Type B pancreatic cell (in vitro differentiated cells): ENCODE measurements around the gene SDCCAG8. TPM values are rescaled to one million over a fixed set of nuclear protein-coding genes. Genes with fewer than 3 reads are reported as not detected.

Experiments
- DNase-seq: peaks from one replicate; pipeline ENCODE4 v3.0.0; 2021; ENCODE audit warnings: mixed read lengths; ENCODE audit not compliant: unreplicated experiment; ENCODE audit errors: extremely low spot score
- H3K27ac Mint-ChIP-seq: 2 replicates; pipeline ENCODE4 v1.8.0; 2021; ENCODE audit warnings: mild to moderate bottlenecking, mixed read lengths
- H3K27me3 Mint-ChIP-seq: 2 replicates; pipeline ENCODE4 v1.8.0; 2021; ENCODE audit warnings: mixed read lengths
- H3K36me3 Mint-ChIP-seq: 2 replicates; pipeline ENCODE4 v1.8.0; 2021; ENCODE audit warnings: mixed read lengths
- H3K4me1 Mint-ChIP-seq: one replicate; pipeline ENCODE4 v1.8.0; 2021; ENCODE audit warnings: mixed read lengths; ENCODE audit not compliant: unreplicated experiment
- H3K4me3 Mint-ChIP-seq: 2 replicates; pipeline ENCODE4 v1.8.0; 2021; ENCODE audit warnings: mild to moderate bottlenecking, mixed read lengths
- H3K9me3 Mint-ChIP-seq: 2 replicates; pipeline ENCODE4 v1.8.0; 2021; ENCODE audit warnings: mixed read lengths
- total RNA-seq: library from RNA; stranded (reverse); gene quantifications from 2 replicates; pipeline ENCODE4 v1.2.1, GENCODE V29; 2021; ENCODE audit warnings: low replicate concordance
- TF ChIP-seq, protein P1 (sequence below): fragments of 200-600 bp; sonication (generic); conservative IDR thresholded peaks from 2 replicates; pipeline ENCODE4 v1.5.0; 2021; ENCODE audit warnings: antibody characterized with exemption, mild to moderate bottlenecking

SDCCAG8 gene
- total RNA-seq, 1 donor from 2014 or later = 26.0 TPM

DNA sequence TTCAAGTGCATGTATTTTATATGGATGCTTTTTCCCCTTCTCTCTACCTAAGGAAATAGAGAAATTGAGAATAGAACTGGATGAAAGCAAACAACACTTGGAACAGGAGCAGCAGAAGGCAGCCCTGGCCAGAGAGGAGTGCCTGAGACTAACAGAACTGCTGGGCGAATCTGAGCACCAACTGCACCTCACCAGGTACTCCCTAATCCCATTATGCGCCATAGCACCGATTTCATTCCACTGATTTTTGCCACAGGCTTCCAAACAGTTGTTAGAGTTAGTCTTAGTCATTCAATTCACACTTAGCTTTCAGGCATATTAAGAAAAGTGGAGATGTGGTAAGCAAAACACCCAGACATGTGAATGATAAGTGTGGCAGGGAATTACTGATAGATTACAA, 122.8 kb downstream of the SDCCAG8 start:
- TF ChIP-seq, protein P1, sequence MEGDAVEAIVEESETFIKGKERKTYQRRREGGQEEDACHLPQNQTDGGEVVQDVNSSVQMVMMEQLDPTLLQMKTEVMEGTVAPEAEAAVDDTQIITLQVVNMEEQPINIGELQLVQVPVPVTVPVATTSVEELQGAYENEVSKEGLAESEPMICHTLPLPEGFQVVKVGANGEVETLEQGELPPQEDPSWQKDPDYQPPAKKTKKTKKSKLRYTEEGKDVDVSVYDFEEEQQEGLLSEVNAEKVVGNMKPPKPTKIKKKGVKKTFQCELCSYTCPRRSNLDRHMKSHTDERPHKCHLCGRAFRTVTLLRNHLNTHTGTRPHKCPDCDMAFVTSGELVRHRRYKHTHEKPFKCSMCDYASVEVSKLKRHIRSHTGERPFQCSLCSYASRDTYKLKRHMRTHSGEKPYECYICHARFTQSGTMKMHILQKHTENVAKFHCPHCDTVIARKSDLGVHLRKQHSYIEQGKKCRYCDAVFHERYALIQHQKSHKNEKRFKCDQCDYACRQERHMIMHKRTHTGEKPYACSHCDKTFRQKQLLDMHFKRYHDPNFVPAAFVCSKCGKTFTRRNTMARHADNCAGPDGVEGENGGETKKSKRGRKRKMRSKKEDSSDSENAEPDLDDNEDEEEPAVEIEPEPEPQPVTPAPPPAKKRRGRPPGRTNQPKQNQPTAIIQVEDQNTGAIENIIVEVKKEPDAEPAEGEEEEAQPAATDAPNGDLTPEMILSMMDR = no peak
- H3K4me1 Mint-ChIP-seq = no peaks in the 10 kb centered on the region
- H3K36me3 Mint-ChIP-seq = peaks cover 14% of the 10 kb centered on the region
- H3K27me3 Mint-ChIP-seq = no peaks in the 10 kb centered on the region
- no peaks in the 10 kb centered on the region for H3K9me3 Mint-ChIP-seq
- no peak for DNase-seq
- H3K27ac Mint-ChIP-seq = no peak overlapping the region
- no peak overlapping the region for H3K4me3 Mint-ChIP-seq

DNA sequence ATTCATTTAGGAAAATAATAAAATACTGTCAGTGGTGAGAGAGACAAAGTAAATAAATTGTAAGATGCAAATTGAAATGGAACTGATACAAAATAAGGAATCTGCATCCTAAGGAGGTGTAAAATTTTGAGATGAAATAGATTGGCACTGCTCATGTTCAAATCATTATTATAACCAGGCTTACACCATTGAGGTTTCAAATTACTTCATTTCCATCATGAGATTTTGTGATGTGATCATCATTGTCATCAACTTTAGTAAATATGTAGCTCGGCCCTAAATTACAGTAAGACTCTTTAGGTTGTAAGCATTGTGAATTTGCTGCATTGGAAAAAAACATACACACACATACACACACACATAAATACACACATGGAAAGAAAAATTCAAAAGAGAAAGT, 123.4 kb downstream of the SDCCAG8 start:
- Mint-ChIP-seq H3K9me3 (no peaks in the 10 kb centered on the region), H3K4me3 (no peak overlapping the region), H3K4me1 (no peaks in the 10 kb centered on the region), H3K27ac (no peak overlapping the region), H3K27me3 (no peaks in the 10 kb centered on the region), H3K36me3 (peaks cover 10% of the 10 kb centered on the region)
- TF ChIP-seq, protein P1 = no peak
- DNase-seq = no peak

DNA sequence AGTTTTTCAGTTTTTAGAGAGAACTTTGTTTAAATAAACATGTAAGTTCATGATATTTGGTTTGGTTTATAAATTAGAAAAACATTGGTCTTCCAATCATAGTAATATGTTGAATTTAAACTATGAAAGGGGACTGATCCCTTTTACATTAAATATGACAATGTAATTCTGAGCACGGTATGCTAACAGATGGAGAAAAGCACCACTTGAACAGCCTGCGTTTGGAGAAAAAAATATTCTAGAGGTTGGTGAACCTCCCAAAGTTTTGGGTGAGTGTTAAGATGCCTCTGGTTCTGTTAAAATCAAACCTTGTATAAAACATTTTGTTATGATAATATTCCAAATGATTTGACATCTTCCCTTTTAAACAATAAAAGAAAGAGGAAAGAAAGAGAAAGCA, 123.9 kb downstream of the SDCCAG8 start:
- H3K9me3 Mint-ChIP-seq = no peaks in the 10 kb centered on the region
- H3K27ac Mint-ChIP-seq = no peak overlapping the region
- H3K36me3 Mint-ChIP-seq = peaks cover 10% of the 10 kb centered on the region
- DNase-seq = no peak
- TF ChIP-seq, protein P1 = no peak
- no peak overlapping the region for H3K4me3 Mint-ChIP-seq
- H3K27me3 Mint-ChIP-seq = no peaks in the 10 kb centered on the region
- H3K4me1 Mint-ChIP-seq = no peaks in the 10 kb centered on the region

DNA sequence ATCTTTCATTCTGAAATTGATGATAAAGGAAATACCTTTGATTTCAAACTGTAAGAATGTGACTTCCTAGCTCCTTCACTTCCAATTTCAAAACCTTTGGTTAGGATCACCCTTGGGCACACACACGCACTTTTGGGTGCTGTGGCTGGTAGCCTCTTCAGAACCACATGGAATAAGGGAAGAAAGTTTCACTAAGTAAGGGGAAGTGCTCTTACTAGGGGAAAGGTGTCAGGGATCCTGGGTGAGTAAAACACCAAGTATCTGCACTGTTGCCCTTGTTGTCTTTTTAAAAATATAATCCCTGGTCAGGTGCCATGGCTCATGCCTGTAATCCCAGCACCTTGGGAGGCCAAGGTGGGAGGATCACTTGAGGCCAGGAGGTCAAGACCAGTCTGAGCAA, 132.4 kb downstream of the SDCCAG8 start:
- Mint-ChIP-seq H3K9me3 (no peaks in the 10 kb centered on the region), H3K36me3 (no peaks in the 10 kb centered on the region), H3K27me3 (no peaks in the 10 kb centered on the region), H3K4me3 (no peak overlapping the region), H3K27ac (no peak overlapping the region), H3K4me1 (no peaks in the 10 kb centered on the region)
- DNase-seq = no peak
- TF ChIP-seq, protein P1 = no peak

DNA sequence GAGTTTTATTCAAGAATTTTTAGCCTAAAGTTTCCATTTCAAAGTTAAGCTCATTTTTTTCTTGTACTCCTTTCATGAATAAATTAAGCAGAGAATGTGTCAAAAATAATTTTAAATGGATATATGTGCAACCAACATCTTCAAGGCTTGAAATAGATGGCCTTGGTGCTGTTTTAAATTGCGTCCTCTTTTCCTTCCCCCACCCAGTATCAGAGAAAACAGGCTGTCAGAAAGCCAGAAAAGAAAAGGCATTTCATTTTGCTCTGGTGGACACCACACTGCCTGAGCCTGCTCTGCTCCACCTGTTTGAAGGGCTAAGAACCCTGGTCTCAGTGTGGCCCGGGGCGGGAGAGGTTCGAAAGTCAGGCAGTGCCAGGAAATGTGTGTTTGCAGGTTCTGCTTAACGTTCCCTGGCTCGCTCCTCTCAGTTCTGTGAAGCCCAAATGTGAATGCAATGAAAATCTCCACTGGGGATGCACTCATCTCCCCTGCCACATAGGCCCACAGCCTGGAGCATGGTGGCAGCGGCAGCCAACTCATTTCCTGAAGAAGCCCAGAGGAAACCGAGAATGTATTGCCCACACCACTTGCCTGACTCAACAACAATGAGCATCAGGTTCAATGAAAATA, 134.4 kb downstream of the SDCCAG8 start:
- no peaks in the 10 kb centered on the region for H3K36me3 Mint-ChIP-seq
- no peak overlapping the region for H3K27ac Mint-ChIP-seq
- TF ChIP-seq, protein P1 = no peak
- H3K4me3 Mint-ChIP-seq = no peak overlapping the region
- H3K4me1 Mint-ChIP-seq = peaks cover 11% of the 10 kb centered on the region
- H3K9me3 Mint-ChIP-seq = no peaks in the 10 kb centered on the region
- H3K27me3 Mint-ChIP-seq = no peaks in the 10 kb centered on the region
- DNase-seq = no peak

DNA sequence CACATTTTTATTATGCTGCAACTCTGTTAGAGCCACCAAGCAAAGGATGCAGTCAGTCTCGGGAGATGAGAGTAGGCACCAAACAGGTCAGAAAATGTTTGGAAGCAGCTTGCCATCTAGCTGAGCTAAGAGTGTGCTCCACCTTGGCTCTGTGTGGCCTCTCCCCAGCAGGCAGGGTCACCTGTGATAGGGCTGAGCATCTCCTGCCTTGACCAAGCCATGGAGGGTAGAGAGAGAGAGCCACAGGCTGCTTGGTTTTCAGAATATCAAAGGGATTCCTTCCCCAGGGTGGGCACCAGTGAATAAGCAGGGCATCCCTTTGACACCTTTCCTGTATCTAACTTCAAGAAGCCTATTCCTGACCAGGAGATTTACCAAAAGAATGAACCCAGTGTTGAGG, 135.5 kb downstream of the SDCCAG8 start:
- no peak overlapping the region for H3K4me3 Mint-ChIP-seq
- H3K9me3 Mint-ChIP-seq = no peaks in the 10 kb centered on the region
- peaks cover 11% of the 10 kb centered on the region for H3K4me1 Mint-ChIP-seq

More for the DNA sequence above, 135.5 kb downstream of the SDCCAG8 start:
- no peak for DNase-seq
- Mint-ChIP-seq H3K27me3 (no peaks in the 10 kb centered on the region), H3K36me3 (no peaks in the 10 kb centered on the region), H3K27ac (no peak overlapping the region)
- TF ChIP-seq, protein P1 = no peak
